Adrenal gland (tissue), 12 donors: Measurements from ENCODE around the gene IFI27L1. TPM values are rescaled to one million over a fixed set of nuclear protein-coding genes. Genes with fewer than 3 reads are reported as not detected.
"Not testable (repeated sequence)": the region's sequence is repeated elsewhere in the genome, so short reads cannot be mapped to it uniquely, and the experiment has no call there.

ENCODE experiments used
- DNase-seq, 7 donors: peaks; one replicate each; pipeline ENCODE4 v3.0.0-alpha.2; 2019 to 2020
- H3K27ac ChIP-seq, 5 donors: fragments of 200-600 bp; sonication (generic) in 4 of 5; 1 replicate in 3 of 5; 2 replicates in 2 of 5; pipeline versions ENCODE4 v1.5.1 to v1.8.0; 2016 to 2020; ENCODE audit warnings: mild to moderate bottlenecking in 1 of 5
- H3K27me3 ChIP-seq: fragments of 200-600 bp; 2 replicates; pipeline ENCODE4 v1.8.0; 2021
- H3K36me3 ChIP-seq, 2 donors: fragments of 200-600 bp; replicated peaks in 1 of 2; 1 replicate in 1 of 2; 2 replicates in 1 of 2; pipeline versions ENCODE4 v1.5.1 to v1.8.0; 2018 to 2022
- H3K4me1 ChIP-seq, 2 donors: fragments of 200-600 bp; replicated peaks in 1 of 2; 1 replicate in 1 of 2; 2 replicates in 1 of 2; pipeline versions ENCODE4 v1.5.1 to v1.8.0; 2018 to 2021
- H3K4me3 ChIP-seq, 4 donors: fragments of 200-600 bp; sonication (generic) in 3 of 4; one replicate each; pipeline ENCODE4 v1.5.1; 2016 to 2018
- H3K9me3 ChIP-seq, 3 donors: fragments of 200-600 bp; sonication (generic) in 1 of 3; replicated peaks in 1 of 3; 1 replicate in 2 of 3; 2 replicates in 1 of 3; pipeline versions ENCODE4 v1.5.1 to v1.8.0; 2016 to 2021
- POLR2A ChIP-seq, 2 donors: fragments of 450-650 bp; IDR thresholded peaks; one replicate each; pipeline ENCODE4 v1.6.1; 2017; ENCODE audit warnings: antibody characterized with exemption in 2 of 2, mild to moderate bottlenecking in 2 of 2, moderate library complexity in 1 of 2
- WGBS, 4 donors: extraction: QIAGEN DNeasy Blood & Tissue Kit in 2 of 4; methylation state at CpG; one replicate each; pipeline versions ENCODE4 v1.1.5 to v1.1.7; 2013 to 2017; 5-methylcytosine and 5-hydroxymethylcytosine counted together
- intact Hi-C, 2 donors: fragments of 100-400 bp; cut with DNase I; formaldehyde crosslinking; loops; one replicate each; pipeline versions ENCODE4 v1.14.1 to v1.15.0; 2022 to 2023
- polyA plus RNA-seq, 3 donors: library from polyadenylated mRNA; stranded (reverse); fragments of 200-250 nt in 2 of 3; fragments of 350-450 nt in 1 of 3; fragmentation: Illumina TruSeq in 1 of 3; extraction: RNeasy Lipid Tissue Mini Kit (QIAGEN cat#74804) in 1 of 3; gene quantifications; one replicate each; pipeline ENCODE4 v1.2.3, GENCODE V29; 2013 to 2014
- total RNA-seq, 9 donors: library from RNA; depleted of rRNA in 4 of 9; stranded (reverse); fragments of >200 nt in 4 of 9; fragments of 120-200 nt in 1 of 9; fragmentation: NEBNext Ultra II Directional in 1 of 9; extraction: Animal tissue kit (Norgen Biotek cat#: 25700) in 1 of 9; gene quantifications; one replicate each; pipeline versions ENCODE4 v1.1.0 to v1.2.4, GENCODE V29; 2013 to 2023
- TF ChIP-seq, protein P1 (sequence below), 6 experiments: fragments of 450-650 bp in 4 of 6; fragments of 200-600 bp in 2 of 6; sonication (generic) in 1 of 6; IDR thresholded peaks; 1 replicate in 5 of 6; 2 replicates in 1 of 6; pipeline versions ENCODE4 v1.5.1 to v1.8.0; 2016 to 2021; ENCODE audit warnings: antibody characterized with exemption in 6 of 6, mild to moderate bottlenecking in 2 of 6, moderate library complexity in 1 of 6
- donor health status: healthy with polysubstance abuse.
- donor health status: Bipolar disorder and iron deficiency.
- donor health status: DM: yes; HTN: yes; CAD: no.
- donor health status: DM: no; HTN: no; CAD: no.
- donor health status: DM: no; HTN: no; CAD: no.
- donor health status: DM: yes; HTN: yes; CAD: no.

IFI27L1 gene
- total and polyA plus RNA-seq, 12 donors, result 39.7 to 233 (median 68.7) TPM

DNA sequence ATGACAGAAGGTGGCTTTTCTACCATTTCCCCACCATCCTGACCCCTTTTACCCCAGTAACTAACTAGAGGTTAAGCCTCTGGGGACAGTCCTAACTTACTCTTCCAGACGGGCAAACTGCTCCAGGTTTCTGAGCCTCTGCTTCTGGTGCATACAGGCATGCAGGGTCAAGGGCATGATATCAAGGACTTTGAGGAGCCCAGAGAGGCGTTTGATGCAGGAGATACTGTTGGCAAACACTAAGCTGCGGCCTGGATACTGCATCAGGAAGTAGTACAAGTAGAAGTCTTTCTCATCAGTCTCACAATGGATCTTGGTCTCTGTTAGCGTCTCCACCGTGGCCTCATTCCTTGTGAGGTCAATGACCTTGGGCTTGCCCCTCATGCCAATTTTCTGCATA is 21.1 kb upstream of the IFI27L1 start:
- intact Hi-C loops, result no loop called here
- Histone ChIP-seq H3K4me3 (no peak overlapping the region), H3K9me3 (no peaks in the 10 kb centered on the region), H3K27ac (peak overlapping the region in 1 of 5 donors; percentile 6), H3K36me3 (peaks cover 0 to 81% of the 10 kb centered on the region in 2 donors), H3K27me3 (no peaks in the 10 kb centered on the region), H3K4me1 (peaks cover 48 to 77% of the 10 kb centered on the region in 2 donors)
- peak in 4 of 7 donors; percentile 14 to 57 (median 44) for DNase-seq
- TF ChIP-seq, protein P1, sequence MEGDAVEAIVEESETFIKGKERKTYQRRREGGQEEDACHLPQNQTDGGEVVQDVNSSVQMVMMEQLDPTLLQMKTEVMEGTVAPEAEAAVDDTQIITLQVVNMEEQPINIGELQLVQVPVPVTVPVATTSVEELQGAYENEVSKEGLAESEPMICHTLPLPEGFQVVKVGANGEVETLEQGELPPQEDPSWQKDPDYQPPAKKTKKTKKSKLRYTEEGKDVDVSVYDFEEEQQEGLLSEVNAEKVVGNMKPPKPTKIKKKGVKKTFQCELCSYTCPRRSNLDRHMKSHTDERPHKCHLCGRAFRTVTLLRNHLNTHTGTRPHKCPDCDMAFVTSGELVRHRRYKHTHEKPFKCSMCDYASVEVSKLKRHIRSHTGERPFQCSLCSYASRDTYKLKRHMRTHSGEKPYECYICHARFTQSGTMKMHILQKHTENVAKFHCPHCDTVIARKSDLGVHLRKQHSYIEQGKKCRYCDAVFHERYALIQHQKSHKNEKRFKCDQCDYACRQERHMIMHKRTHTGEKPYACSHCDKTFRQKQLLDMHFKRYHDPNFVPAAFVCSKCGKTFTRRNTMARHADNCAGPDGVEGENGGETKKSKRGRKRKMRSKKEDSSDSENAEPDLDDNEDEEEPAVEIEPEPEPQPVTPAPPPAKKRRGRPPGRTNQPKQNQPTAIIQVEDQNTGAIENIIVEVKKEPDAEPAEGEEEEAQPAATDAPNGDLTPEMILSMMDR (IDR thresholded peaks at IDR 0.05), result no peak
- no peak for TF ChIP-seq POLR2A (IDR thresholded peaks at IDR 0.05)
- 36 to 45% (median 39%) methylated on average over 5 of the region's 5 CpGs for WGBS, 4 donors

- TF ChIP-seq, protein P1 (IDR thresholded peaks at IDR 0.05), result no peak
- TF ChIP-seq POLR2A (IDR thresholded peaks at IDR 0.05), result no peak
- Histone ChIP-seq H3K4me3 (no peak overlapping the region), H3K27ac (no peak overlapping the region), H3K4me1 (peaks cover 55 to 83% of the 10 kb centered on the region in 2 donors), H3K27me3 (no peaks in the 10 kb centered on the region), H3K36me3 (peaks cover 0 to 59% of the 10 kb centered on the region in 2 donors), H3K9me3 (no peaks in the 10 kb centered on the region)
- peak in 2 of 7 donors; percentile 13 to 23 for DNase-seq
- intact Hi-C loops, result no loop called here
- WGBS, 4 donors, result 65 to 77% (median 66%) methylated on average over 9 of the region's 9 CpGs
Measured at GRCh38 chr14:94062344-94062940, 18.7 kb upstream of the IFI27L1 start.

GRCh38 chr14:94066089-94066676 is 14.9 kb upstream of the IFI27L1 start:
- no peak for TF ChIP-seq POLR2A (IDR thresholded peaks at IDR 0.05)
- TF ChIP-seq, protein P1 (IDR thresholded peaks at IDR 0.05), result no peak
- no peaks in the 10 kb centered on the region for H3K27me3 ChIP-seq
- peaks cover 0 to 23% (median 0%) of the 10 kb centered on the region in 3 donors for H3K9me3 ChIP-seq
- H3K4me3 ChIP-seq, result no peak overlapping the region
- H3K27ac ChIP-seq, result peak overlapping the region in 3 of 5 donors; percentile 35 to 65 (median 54)
- intact Hi-C loops, result no loop called here
- peak in 3 of 7 donors; percentile 41 to 46 (median 46) for DNase-seq
- H3K36me3 ChIP-seq, result peaks cover 0 to 23% of the 10 kb centered on the region in 2 donors
- peaks cover 31 to 46% of the 10 kb centered on the region in 2 donors for H3K4me1 ChIP-seq
- 66 to 75% (median 67%) methylated on average over 7 to 8 of the region's 8 CpGs for WGBS, 4 donors

- not testable (repeated sequence) for H3K27ac ChIP-seq, H3K36me3 ChIP-seq, H3K27me3 ChIP-seq, H3K4me3 ChIP-seq, DNase-seq
- WGBS, 4 donors, result 91 to 95% (median 93%) methylated on average over 3 of the region's 3 CpGs
- intact Hi-C loops, result loop anchor here in 1 of 2 donors (10.0 kb wide), 1 partner anchor 53 kb away; the partner anchor contains the start of gene IFI27L2
- Histone ChIP-seq H3K9me3 (peaks cover 0 to 32% (median 18%) of the 10 kb centered on the region in 3 donors), H3K4me1 (peaks cover 12 to 21% of the 10 kb centered on the region in 2 donors)
Measured at GRCh38 chr14:94072076-94072475, 9.0 kb upstream of the IFI27L1 start.
